Measurements from ENCODE around the gene ROR2.

- TF ChIP-seq CTCF (IDR thresholded peaks at IDR 0.05) (no peak), ZFX (IDR thresholded peaks at IDR 0.05; ENCODE audit: borderline replicate concordance) (no peak)
These were observed 124.2 kb downstream of the ROR2 start for GRCh38 chr9:91825866-91826265.

All from 22Rv1 (cell line).